ENCODE results near the gene INTS14.

- TF ChIP-seq JUN (CRISPR knock-in tag; IDR thresholded peaks at IDR 0.05) (no peak), CTCF (IDR thresholded peaks at IDR 0.05) (no peak), SP1 (CRISPR knock-in tag; conservative IDR thresholded peaks at IDR 0.05) (no peak), CREM (CRISPR knock-in tag; IDR thresholded peaks at IDR 0.05) (no peak), SMAD3 (CRISPR knock-in tag; IDR thresholded peaks at IDR 0.05; ENCODE audit: borderline replicate concordance) (no peak), NFYB (CRISPR knock-in tag; conservative IDR thresholded peaks at IDR 0.05; ENCODE audit: low read depth) (no peak), ZNF263 (CRISPR knock-in tag; IDR thresholded peaks at IDR 0.05; ENCODE audit: low read depth) (no peak)
- TF ChIP-seq, protein P1, sequence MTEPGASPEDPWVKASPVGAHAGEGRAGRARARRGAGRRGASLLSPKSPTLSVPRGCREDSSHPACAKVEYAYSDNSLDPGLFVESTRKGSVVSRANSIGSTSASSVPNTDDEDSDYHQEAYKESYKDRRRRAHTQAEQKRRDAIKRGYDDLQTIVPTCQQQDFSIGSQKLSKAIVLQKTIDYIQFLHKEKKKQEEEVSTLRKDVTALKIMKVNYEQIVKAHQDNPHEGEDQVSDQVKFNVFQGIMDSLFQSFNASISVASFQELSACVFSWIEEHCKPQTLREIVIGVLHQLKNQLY (CRISPR knock-in tag; IDR thresholded peaks at IDR 0.05) = no peak
- TF ChIP-seq, protein P2, sequence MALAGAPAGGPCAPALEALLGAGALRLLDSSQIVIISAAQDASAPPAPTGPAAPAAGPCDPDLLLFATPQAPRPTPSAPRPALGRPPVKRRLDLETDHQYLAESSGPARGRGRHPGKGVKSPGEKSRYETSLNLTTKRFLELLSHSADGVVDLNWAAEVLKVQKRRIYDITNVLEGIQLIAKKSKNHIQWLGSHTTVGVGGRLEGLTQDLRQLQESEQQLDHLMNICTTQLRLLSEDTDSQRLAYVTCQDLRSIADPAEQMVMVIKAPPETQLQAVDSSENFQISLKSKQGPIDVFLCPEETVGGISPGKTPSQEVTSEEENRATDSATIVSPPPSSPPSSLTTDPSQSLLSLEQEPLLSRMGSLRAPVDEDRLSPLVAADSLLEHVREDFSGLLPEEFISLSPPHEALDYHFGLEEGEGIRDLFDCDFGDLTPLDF (CRISPR knock-in tag; IDR thresholded peaks at IDR 0.05) = no peak
- TF ChIP-seq, protein P3, sequence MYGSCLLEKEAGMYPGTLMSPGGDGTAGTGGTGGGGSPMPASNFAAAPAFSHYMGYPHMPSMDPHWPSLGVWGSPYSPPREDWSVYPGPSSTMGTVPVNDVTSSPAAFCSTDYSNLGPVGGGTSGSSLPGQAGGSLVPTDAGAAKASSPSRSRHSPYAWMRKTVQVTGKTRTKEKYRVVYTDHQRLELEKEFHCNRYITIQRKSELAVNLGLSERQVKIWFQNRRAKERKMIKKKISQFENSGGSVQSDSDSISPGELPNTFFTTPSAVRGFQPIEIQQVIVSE (CRISPR knock-in tag; IDR thresholded peaks at IDR 0.05; ENCODE audit: borderline replicate concordance) = no peak
Measured at GRCh38 chr15:65631503-65631902, 20.6 kb upstream of the INTS14 start.
